OCI-LY1 (cell line): Measurements from ENCODE around the gene TRIM2.

Experiments used
- EZH2 ChIP-seq: fragments of 200-600 bp; sonication (generic), shearing (Covaris generic); IDR thresholded peaks from 2 replicates; pipeline ENCODE4 v1.8.0; 2017; ENCODE audit warnings: borderline replicate concordance, mixed run types, mild to moderate bottlenecking, antibody characterized with exemption, low read length, moderate library complexity, mixed read lengths
- TF ChIP-seq, protein P1 (sequence below): fragments of 200-600 bp; sonication (generic), shearing (Covaris generic); IDR thresholded peaks from 2 replicates; pipeline ENCODE4 v1.5.1; 2017; ENCODE audit warnings: mild to moderate bottlenecking, antibody characterized with exemption, low read length, moderate library complexity, mixed read lengths

GRCh38 chr4:153191795-153192363 lies 12.4 kb upstream of the TRIM2 start:
- TF ChIP-seq, protein P1, sequence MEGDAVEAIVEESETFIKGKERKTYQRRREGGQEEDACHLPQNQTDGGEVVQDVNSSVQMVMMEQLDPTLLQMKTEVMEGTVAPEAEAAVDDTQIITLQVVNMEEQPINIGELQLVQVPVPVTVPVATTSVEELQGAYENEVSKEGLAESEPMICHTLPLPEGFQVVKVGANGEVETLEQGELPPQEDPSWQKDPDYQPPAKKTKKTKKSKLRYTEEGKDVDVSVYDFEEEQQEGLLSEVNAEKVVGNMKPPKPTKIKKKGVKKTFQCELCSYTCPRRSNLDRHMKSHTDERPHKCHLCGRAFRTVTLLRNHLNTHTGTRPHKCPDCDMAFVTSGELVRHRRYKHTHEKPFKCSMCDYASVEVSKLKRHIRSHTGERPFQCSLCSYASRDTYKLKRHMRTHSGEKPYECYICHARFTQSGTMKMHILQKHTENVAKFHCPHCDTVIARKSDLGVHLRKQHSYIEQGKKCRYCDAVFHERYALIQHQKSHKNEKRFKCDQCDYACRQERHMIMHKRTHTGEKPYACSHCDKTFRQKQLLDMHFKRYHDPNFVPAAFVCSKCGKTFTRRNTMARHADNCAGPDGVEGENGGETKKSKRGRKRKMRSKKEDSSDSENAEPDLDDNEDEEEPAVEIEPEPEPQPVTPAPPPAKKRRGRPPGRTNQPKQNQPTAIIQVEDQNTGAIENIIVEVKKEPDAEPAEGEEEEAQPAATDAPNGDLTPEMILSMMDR = no peak
- TF ChIP-seq EZH2 = no peak
